SK-N-SH (cell line): ENCODE results near the gene SPATA25. TPM values are rescaled to one million over a fixed set of nuclear protein-coding genes. Genes with fewer than 3 reads are reported as not detected.

Source experiments
- CTCF ChIA-PET: fragments of 300-600, 350-600 bp; formaldehyde crosslinking; extraction: SDS; loops from one replicate; lab custom pipeline; 2021; lab: Yijun Ruan, JAX
- POLR2A ChIA-PET: fragments of 350-600 bp; sonication (Branson Sonifier 250); formaldehyde crosslinking; extraction: SDS; loops from one replicate; lab custom pipeline; 2020; ENCODE audit warnings: antibody characterized with exemption, inconsistent platforms; lab: Yijun Ruan, JAX
- DNase-seq: peaks from one replicate; pipeline ENCODE4 v3.0.0; 2012
- H2AFZ ChIP-seq: fragments of 200-600 bp; sonication (generic); 2 replicates; pipeline ENCODE4 v1.8.1; 2016; ENCODE audit warnings: antibody characterized with exemption, mild to moderate bottlenecking, low read depth
- H3F3A ChIP-seq: fragments of 200-600 bp; sonication (generic); replicated peaks from 2 replicates; pipeline ENCODE3; 2016; ENCODE audit warnings: antibody characterized with exemption, mild to moderate bottlenecking; ENCODE audit not compliant: insufficient read depth
- H3K27ac ChIP-seq, 2 experiments: fragments of 200-500 bp in 1 of 2; fragments of 200-600 bp in 1 of 2; sonication (Bioruptor generic) in 1 of 2; sonication (generic), shearing (Covaris generic) in 1 of 2; 2 replicates each; pipeline versions ENCODE4 v1.5.1 to v1.6.1; 2014 to 2016; ENCODE audit warnings: low read depth in 2 of 2, inconsistent platforms in 1 of 2, low read length in 1 of 2, mild to moderate bottlenecking in 1 of 2, mixed read lengths in 1 of 2
- H3K27me3 ChIP-seq: fragments of 200-600 bp; sonication (generic), shearing (Covaris generic); 2 replicates; pipeline ENCODE4 v1.6.1; 2016; ENCODE audit warnings: mixed run types; ENCODE audit not compliant: insufficient read depth
- H3K36me3 ChIP-seq, 2 experiments: fragments of 200-500 bp in 1 of 2; fragments of 200-600 bp in 1 of 2; sonication (Bioruptor generic) in 1 of 2; sonication (generic) in 1 of 2; replicated peaks in 1 of 2; 2 replicates each; pipeline versions ENCODE3 to v1.5.1; 2014 to 2016; ENCODE audit warnings: low read length in 1 of 2, mild to moderate bottlenecking in 1 of 2; ENCODE audit not compliant: insufficient read depth in 2 of 2, control insufficient read depth in 1 of 2
- H3K4me1 ChIP-seq, 2 experiments: fragments of 200-500 bp in 1 of 2; fragments of 200-600 bp in 1 of 2; sonication (Bioruptor generic) in 1 of 2; sonication (generic), shearing (Covaris generic) in 1 of 2; 2 replicates each; pipeline versions ENCODE4 v1.5.1 to v1.6.1; 2014 to 2016; ENCODE audit warnings: low read depth in 1 of 2, low read length in 1 of 2, mixed run types in 1 of 2; ENCODE audit not compliant: insufficient read depth in 2 of 2, control insufficient read depth in 1 of 2
- H3K4me2 ChIP-seq: fragments of 200-600 bp; sonication (generic), shearing (Covaris generic); 2 replicates; pipeline ENCODE4 v1.6.1; 2017; ENCODE audit warnings: mixed run types
- H3K4me3 ChIP-seq, 2 experiments: fragments of 200-500 bp in 1 of 2; fragments of 200-600 bp in 1 of 2; sonication (Bioruptor generic) in 1 of 2; sonication (generic), shearing (Covaris generic) in 1 of 2; 2 replicates each; pipeline versions ENCODE4 v1.5.1 to v1.8.1; 2014 to 2016; ENCODE audit warnings: low read depth in 2 of 2, inconsistent platforms in 1 of 2, low read length in 1 of 2, mild to moderate bottlenecking in 1 of 2, mixed read lengths in 1 of 2, moderate library complexity in 1 of 2
- H3K79me2 ChIP-seq: fragments of 200-600 bp; sonication (generic); 2 replicates; pipeline ENCODE4 v1.8.1; 2017; ENCODE audit warnings: mild to moderate bottlenecking; ENCODE audit not compliant: insufficient read depth
- H3K9ac ChIP-seq: fragments of 200-600 bp; sonication (generic); 2 replicates; pipeline ENCODE4 v1.6.1; 2017; ENCODE audit warnings: mixed run types
- H3K9me2 ChIP-seq: fragments of 200-600 bp; sonication (generic); 2 replicates; pipeline ENCODE4 v1.6.1; 2017; ENCODE audit warnings: mixed run types
- H3K9me3 ChIP-seq: fragments of 200-600 bp; sonication (generic); 2 replicates; pipeline ENCODE4 v1.6.1; 2017; ENCODE audit warnings: mixed run types, mild to moderate bottlenecking, moderate library complexity
- H4K20me1 ChIP-seq: fragments of 200-600 bp; sonication (generic); 2 replicates; pipeline ENCODE4 v1.6.1; 2017; ENCODE audit warnings: mild to moderate bottlenecking, mixed run types; ENCODE audit not compliant: insufficient read depth
- CTCF ChIP-seq: fragments of 200-600 bp; sonication (generic); IDR thresholded peaks from 2 replicates; pipeline ENCODE4 v1.6.1; 2017; ENCODE audit warnings: antibody characterized with exemption, mild to moderate bottlenecking, moderate library complexity
- FOXJ3 ChIP-seq: sonication (generic); formaldehyde crosslinking; IDR thresholded peaks from 2 replicates; pipeline ENCODE4 v1.5.1; 2020; ENCODE audit warnings: mild to moderate bottlenecking, missing genetic modification reagents
- FOXM1 ChIP-seq: IDR thresholded peaks from 2 replicates; pipeline ENCODE4 v1.4.0; 2012; ENCODE audit warnings: low read depth, mild to moderate bottlenecking
- IRF3 ChIP-seq: fragments of 150-350 bp; IDR thresholded peaks from 2 replicates; pipeline ENCODE4 v1.6.1; 2016; ENCODE audit warnings: mild to moderate bottlenecking, low read depth, low read length
- MEF2A ChIP-seq: IDR thresholded peaks from 2 replicates; pipeline ENCODE4 v1.4.0; 2012; ENCODE audit warnings: low read depth, borderline replicate concordance
- NFIC ChIP-seq: IDR thresholded peaks from 2 replicates; pipeline ENCODE4 v1.4.0; 2012; ENCODE audit warnings: borderline replicate concordance
- NRF1 ChIP-seq: IDR thresholded peaks from 2 replicates; pipeline ENCODE4 v1.6.1; 2012; ENCODE audit warnings: low read depth, mild to moderate bottlenecking, low read length
- POLR2AphosphoS5 ChIP-seq: IDR thresholded peaks from 2 replicates; pipeline ENCODE4 v1.6.1; 2012; ENCODE audit warnings: low read depth, low read length
- RAD21 ChIP-seq: IDR thresholded peaks from 2 replicates; pipeline ENCODE4 v1.6.1; 2012; ENCODE audit warnings: mild to moderate bottlenecking, low read length
- TAF1 ChIP-seq: IDR thresholded peaks from 2 replicates; pipeline ENCODE4 v1.6.1; 2012; ENCODE audit warnings: low read depth, mild to moderate bottlenecking, low read length, moderate library complexity, borderline replicate concordance
- USF1 ChIP-seq: IDR thresholded peaks from 2 replicates; pipeline ENCODE4 v1.4.0; 2012; ENCODE audit warnings: low read depth, borderline replicate concordance
- USF2 ChIP-seq: fragments of 150-350 bp; IDR thresholded peaks from 2 replicates; pipeline ENCODE4 v1.6.1; 2017; ENCODE audit warnings: antibody characterized with exemption, low read length, low read depth, borderline replicate concordance
- ZBTB33 ChIP-seq: IDR thresholded peaks from 2 replicates; pipeline ENCODE4 v1.4.0; 2012; ENCODE audit warnings: low read depth, borderline replicate concordance
- WGBS: methylation state at CpG from one replicate; pipeline ENCODE4 v1.1.6; 2017; ENCODE audit warnings: low lambda C conversion rate; 5-methylcytosine and 5-hydroxymethylcytosine counted together
- polyA plus RNA-seq, 3 experiments: library from polyadenylated mRNA; depleted of rRNA; stranded (reverse); fragments of >200 nt; gene quantifications; 2 replicates each; pipeline ENCODE4 v1.2.3, GENCODE V29; 2012
- TF ChIP-seq, protein P1 (sequence below): IDR thresholded peaks from 2 replicates; pipeline ENCODE4 v1.6.1; 2012; ENCODE audit warnings: mild to moderate bottlenecking, low read depth, low read length, moderate library complexity

The SPATA25 gene
- polyA plus RNA-seq, 1 of the 3 experiments (the other 2 are of a cell fraction): 1.3 TPM

GRCh38 chr20:45857114-45857881 lies 30.1 kb downstream of the SPATA25 start, which contains the start of the genes ACOT8 and ZSWIM3 (continued):
- no peak for TF ChIP-seq MEF2A
- TF ChIP-seq IRF3: peak; percentile 98
- no peak for TF ChIP-seq NFIC
- TF ChIP-seq USF2: no peak
- TF ChIP-seq ZBTB33: peak; percentile 80
- peak; percentile 86 for TF ChIP-seq POLR2AphosphoS5
- no peak for TF ChIP-seq FOXM1

- Histone ChIP-seq H3K4me1 (peaks cover 8 to 13% of the 10 kb centered on the region in 2 experiments; a peak in 2 of 4 replicates), H3K4me2 (no peak overlapping the region), H3K79me2 (peaks cover 31% of the 10 kb centered on the region), H3K4me3 (no peak overlapping the region), H3K9me3 (no peaks in the 10 kb centered on the region), H2AFZ (no peak overlapping the region), H4K20me1 (no peaks in the 10 kb centered on the region), H3K27ac (no peak overlapping the region), H3K36me3 (peaks cover 9 to 14% of the 10 kb centered on the region in 2 experiments), H3K27me3 (no peaks in the 10 kb centered on the region), H3K9ac (no peak overlapping the region), H3K9me2 (no peaks in the 10 kb centered on the region), H3F3A (peaks cover 3% of the 10 kb centered on the region)
- 87% methylated on average over 2 of the region's 2 CpGs for WGBS
- CTCF ChIA-PET: interaction anchor here (0.8 kb wide), 1 partner anchor 12 kb away, joined by 3 read pairs; no protein-coding TSS in a partner anchor
- POLR2A ChIA-PET: no interaction called here
- DNase-seq: no peak
- TF ChIP-seq CTCF (no peak), USF2 (no peak), NRF1 (no peak), FOXJ3 (CRISPR knock-in tag) (no peak), RAD21 (no peak), IRF3 (no peak), TAF1 (no peak), USF1 (no peak)
- TF ChIP-seq, protein P1, sequence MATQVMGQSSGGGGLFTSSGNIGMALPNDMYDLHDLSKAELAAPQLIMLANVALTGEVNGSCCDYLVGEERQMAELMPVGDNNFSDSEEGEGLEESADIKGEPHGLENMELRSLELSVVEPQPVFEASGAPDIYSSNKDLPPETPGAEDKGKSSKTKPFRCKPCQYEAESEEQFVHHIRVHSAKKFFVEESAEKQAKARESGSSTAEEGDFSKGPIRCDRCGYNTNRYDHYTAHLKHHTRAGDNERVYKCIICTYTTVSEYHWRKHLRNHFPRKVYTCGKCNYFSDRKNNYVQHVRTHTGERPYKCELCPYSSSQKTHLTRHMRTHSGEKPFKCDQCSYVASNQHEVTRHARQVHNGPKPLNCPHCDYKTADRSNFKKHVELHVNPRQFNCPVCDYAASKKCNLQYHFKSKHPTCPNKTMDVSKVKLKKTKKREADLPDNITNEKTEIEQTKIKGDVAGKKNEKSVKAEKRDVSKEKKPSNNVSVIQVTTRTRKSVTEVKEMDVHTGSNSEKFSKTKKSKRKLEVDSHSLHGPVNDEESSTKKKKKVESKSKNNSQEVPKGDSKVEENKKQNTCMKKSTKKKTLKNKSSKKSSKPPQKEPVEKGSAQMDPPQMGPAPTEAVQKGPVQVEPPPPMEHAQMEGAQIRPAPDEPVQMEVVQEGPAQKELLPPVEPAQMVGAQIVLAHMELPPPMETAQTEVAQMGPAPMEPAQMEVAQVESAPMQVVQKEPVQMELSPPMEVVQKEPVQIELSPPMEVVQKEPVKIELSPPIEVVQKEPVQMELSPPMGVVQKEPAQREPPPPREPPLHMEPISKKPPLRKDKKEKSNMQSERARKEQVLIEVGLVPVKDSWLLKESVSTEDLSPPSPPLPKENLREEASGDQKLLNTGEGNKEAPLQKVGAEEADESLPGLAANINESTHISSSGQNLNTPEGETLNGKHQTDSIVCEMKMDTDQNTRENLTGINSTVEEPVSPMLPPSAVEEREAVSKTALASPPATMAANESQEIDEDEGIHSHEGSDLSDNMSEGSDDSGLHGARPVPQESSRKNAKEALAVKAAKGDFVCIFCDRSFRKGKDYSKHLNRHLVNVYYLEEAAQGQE: no peak
These were observed 33.9 kb downstream of the SPATA25 start for GRCh38 chr20:45853484-45853883.
